Natural killer cell treated with Interleukin-12 subunit alpha and Interleukin-12 subunit beta and Interleukin-15 and Interleukin-18, amount 100 ng/mL, for 72 hours (primary cell): ENCODE data around the gene SMOC1. TPM values are rescaled to one million over a fixed set of nuclear protein-coding genes. Genes with fewer than 3 reads are reported as not detected.

Experiments used
- ATAC-seq, 2 donors: fragments of 150-1000 bp; cut with Tn5 transposase in 1 of 2; sonication (Bioruptor Pico), chemical (Tn5 transposase) in 1 of 2; 2 replicates each; pipeline ENCODE4 v1.10.0; 2021
- DNase-seq: peaks from one replicate; pipeline ENCODE4 v3.0.0; 2022; ENCODE audit warnings: low spot score
- H3K27ac Mint-ChIP-seq, 2 donors: 1 replicate in 1 of 2; 2 replicates in 1 of 2; pipeline ENCODE4 v1.8.0; 2022; ENCODE audit warnings: mixed read lengths in 2 of 2, mild to moderate bottlenecking in 1 of 2, moderate library complexity in 1 of 2
- H3K27me3 Mint-ChIP-seq, 2 donors: 1 replicate in 1 of 2; 2 replicates in 1 of 2; pipeline ENCODE4 v1.8.0; 2022; ENCODE audit warnings: mixed read lengths in 2 of 2
- H3K36me3 Mint-ChIP-seq: one replicate; pipeline ENCODE4 v1.8.0; 2022; ENCODE audit warnings: mixed read lengths
- H3K4me1 Mint-ChIP-seq, 2 donors: 1 replicate in 1 of 2; 2 replicates in 1 of 2; pipeline ENCODE4 v1.8.0; 2022; ENCODE audit warnings: low read depth in 2 of 2, mixed read lengths in 2 of 2, mild to moderate bottlenecking in 1 of 2
- H3K4me3 Mint-ChIP-seq: one replicate; pipeline ENCODE4 v1.8.0; 2022; ENCODE audit warnings: mixed read lengths
- H3K9me3 Mint-ChIP-seq: 2 replicates; pipeline ENCODE4 v1.8.0; 2022; ENCODE audit warnings: mixed read lengths
- total RNA-seq, 2 donors: library from RNA; stranded (reverse); gene quantifications; one replicate each; pipeline ENCODE4 v1.2.3, GENCODE V29; 2022

SMOC1 gene
- total RNA-seq, 2 donors from 2014 or later, result not detected

DNA sequence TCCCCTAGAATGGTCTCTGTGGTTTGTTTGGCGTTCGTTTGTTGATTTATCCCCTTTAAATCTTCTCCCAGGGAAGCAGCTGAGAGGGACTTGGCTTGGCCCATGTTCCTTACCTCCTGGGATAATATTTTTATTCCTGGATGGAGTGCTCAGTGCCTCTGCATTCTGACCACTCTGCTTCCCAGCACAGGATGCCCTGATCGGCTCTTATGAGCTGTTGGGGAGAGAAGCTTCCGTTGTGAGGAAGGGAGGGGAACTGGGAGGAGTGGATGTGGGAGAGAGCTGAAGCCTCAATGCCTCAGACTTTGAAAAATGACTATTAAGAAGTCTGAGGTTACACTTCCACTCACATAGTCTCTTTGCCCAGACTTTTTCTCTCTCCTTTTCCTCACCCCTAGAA lies 114.8 kb downstream of the SMOC1 start:
- H3K9me3 Mint-ChIP-seq, result no peaks in the 10 kb centered on the region
- no peaks in the 10 kb centered on the region for H3K4me1 Mint-ChIP-seq
- no peaks in the 10 kb centered on the region for H3K36me3 Mint-ChIP-seq
- ATAC-seq, result no peak
- no peak overlapping the region for H3K4me3 Mint-ChIP-seq
- DNase-seq, result no peak
- H3K27ac Mint-ChIP-seq, result no peak overlapping the region
- peaks cover 29 to 54% of the 10 kb centered on the region in 2 donors for H3K27me3 Mint-ChIP-seq

GRCh38 chr14:69996216-69996615 lies 117.0 kb downstream of the SMOC1 start:
- ATAC-seq (no peak), DNase-seq (no peak)
- Mint-ChIP-seq H3K9me3 (no peaks in the 10 kb centered on the region), H3K4me1 (no peaks in the 10 kb centered on the region), H3K27me3 (peaks cover 21 to 48% of the 10 kb centered on the region in 2 donors), H3K36me3 (no peaks in the 10 kb centered on the region), H3K4me3 (no peak overlapping the region), H3K27ac (no peak overlapping the region)

GRCh38 chr14:69997849-69998248 lies 118.6 kb downstream of the SMOC1 start:
- H3K4me3 Mint-ChIP-seq, result no peak overlapping the region
- no peaks in the 10 kb centered on the region for H3K36me3 Mint-ChIP-seq

GRCh38 chr14:69999261-69999674 lies 120.1 kb downstream of the SMOC1 start:
- ATAC-seq (no peak), DNase-seq (no peak)
- no peak overlapping the region for H3K4me3 Mint-ChIP-seq
- H3K9me3 Mint-ChIP-seq, result no peaks in the 10 kb centered on the region
- H3K36me3 Mint-ChIP-seq, result no peaks in the 10 kb centered on the region
- H3K27ac Mint-ChIP-seq, result no peak overlapping the region
- H3K4me1 Mint-ChIP-seq, result no peaks in the 10 kb centered on the region
- peaks cover 13 to 30% of the 10 kb centered on the region in 2 donors for H3K27me3 Mint-ChIP-seq

More at GRCh38 chr14:69997849-69998248, 118.6 kb downstream of the SMOC1 start:
- ATAC-seq (no peak), DNase-seq (no peak)
- no peaks in the 10 kb centered on the region for H3K9me3 Mint-ChIP-seq
- H3K4me1 Mint-ChIP-seq, result no peaks in the 10 kb centered on the region
- H3K27ac Mint-ChIP-seq, result no peak overlapping the region
- H3K27me3 Mint-ChIP-seq, result peaks cover 16 to 40% of the 10 kb centered on the region in 2 donors

- Mint-ChIP-seq H3K27ac (no peak overlapping the region), H3K27me3 (peaks cover 5 to 20% of the 10 kb centered on the region in 2 donors), H3K36me3 (no peaks in the 10 kb centered on the region), H3K4me1 (no peaks in the 10 kb centered on the region), H3K4me3 (no peak overlapping the region), H3K9me3 (no peaks in the 10 kb centered on the region)
- DNase-seq (no peak), ATAC-seq (no peak)
Observed at GRCh38 chr14:70000601-70001000, 121.4 kb downstream of the SMOC1 start.

- DNase-seq, result no peak
- Mint-ChIP-seq H3K27me3 (peaks cover 0 to 20% of the 10 kb centered on the region in 2 donors), H3K4me3 (no peak overlapping the region), H3K9me3 (no peaks in the 10 kb centered on the region), H3K36me3 (no peaks in the 10 kb centered on the region), H3K27ac (no peak overlapping the region), H3K4me1 (no peaks in the 10 kb centered on the region)
- ATAC-seq, result no peak
Observed at GRCh38 chr14:70002589-70003346, 123.6 kb downstream of the SMOC1 start.

DNA sequence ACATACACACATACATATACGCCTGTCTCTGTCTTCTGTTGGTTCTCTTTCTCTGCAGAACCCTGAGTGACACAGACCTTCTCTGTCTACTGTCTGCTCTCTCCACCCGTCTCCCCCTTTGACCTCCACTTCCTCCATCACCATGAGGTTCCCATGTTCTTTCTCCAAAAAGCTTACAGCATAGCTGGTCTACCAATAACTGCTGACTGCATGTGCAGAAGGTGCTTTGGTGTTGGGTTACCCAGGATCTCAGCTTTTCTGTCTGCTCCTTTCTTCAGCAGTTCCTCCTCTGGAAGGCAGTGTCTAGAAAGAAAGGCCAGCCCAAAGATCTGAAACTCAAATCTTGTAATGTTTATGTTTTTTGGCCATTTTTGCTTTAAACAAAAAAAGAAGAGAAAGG lies 125.6 kb downstream of the SMOC1 start:
- Mint-ChIP-seq H3K4me1 (no peaks in the 10 kb centered on the region), H3K9me3 (no peaks in the 10 kb centered on the region), H3K27ac (no peak overlapping the region), H3K27me3 (peaks cover 0 to 7% of the 10 kb centered on the region in 2 donors), H3K4me3 (no peak overlapping the region), H3K36me3 (no peaks in the 10 kb centered on the region)
- DNase-seq (no peak), ATAC-seq (no peak)

- DNase-seq (no peak), ATAC-seq (no peak)
- Mint-ChIP-seq H3K27me3 (peaks cover 0 to 7% of the 10 kb centered on the region in 2 donors), H3K36me3 (no peaks in the 10 kb centered on the region), H3K4me3 (no peak overlapping the region), H3K4me1 (no peaks in the 10 kb centered on the region), H3K9me3 (no peaks in the 10 kb centered on the region), H3K27ac (no peak overlapping the region)
Observed at GRCh38 chr14:70005281-70005805, 126.1 kb downstream of the SMOC1 start.

DNA sequence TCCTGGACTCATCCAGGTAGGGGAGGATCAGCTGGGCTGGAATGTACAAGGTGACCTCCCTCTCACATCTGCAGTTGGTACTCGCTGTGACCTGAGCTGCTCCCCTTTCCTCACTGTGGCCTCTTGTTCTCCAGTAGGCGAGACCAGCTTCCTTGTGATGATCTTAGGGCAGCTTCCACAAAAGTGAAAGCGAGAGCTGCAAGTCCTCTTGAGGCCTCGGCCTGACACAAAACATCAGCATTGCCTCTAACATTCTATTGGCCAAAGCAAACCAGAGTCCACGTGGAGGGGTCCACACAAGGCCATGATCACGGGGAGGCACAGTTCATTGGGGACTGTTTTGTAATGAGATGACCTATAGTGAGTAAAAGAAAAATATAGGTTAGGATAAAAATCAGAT lies 127.5 kb downstream of the SMOC1 start:
- no peak for ATAC-seq
- H3K9me3 Mint-ChIP-seq, result no peaks in the 10 kb centered on the region
- no peaks in the 10 kb centered on the region for H3K36me3 Mint-ChIP-seq
- H3K4me3 Mint-ChIP-seq, result no peak overlapping the region
- no peak for DNase-seq
- no peaks in the 10 kb centered on the region for H3K4me1 Mint-ChIP-seq
- peaks cover 0 to 7% of the 10 kb centered on the region in 2 donors for H3K27me3 Mint-ChIP-seq
- H3K27ac Mint-ChIP-seq, result no peak overlapping the region

DNA sequence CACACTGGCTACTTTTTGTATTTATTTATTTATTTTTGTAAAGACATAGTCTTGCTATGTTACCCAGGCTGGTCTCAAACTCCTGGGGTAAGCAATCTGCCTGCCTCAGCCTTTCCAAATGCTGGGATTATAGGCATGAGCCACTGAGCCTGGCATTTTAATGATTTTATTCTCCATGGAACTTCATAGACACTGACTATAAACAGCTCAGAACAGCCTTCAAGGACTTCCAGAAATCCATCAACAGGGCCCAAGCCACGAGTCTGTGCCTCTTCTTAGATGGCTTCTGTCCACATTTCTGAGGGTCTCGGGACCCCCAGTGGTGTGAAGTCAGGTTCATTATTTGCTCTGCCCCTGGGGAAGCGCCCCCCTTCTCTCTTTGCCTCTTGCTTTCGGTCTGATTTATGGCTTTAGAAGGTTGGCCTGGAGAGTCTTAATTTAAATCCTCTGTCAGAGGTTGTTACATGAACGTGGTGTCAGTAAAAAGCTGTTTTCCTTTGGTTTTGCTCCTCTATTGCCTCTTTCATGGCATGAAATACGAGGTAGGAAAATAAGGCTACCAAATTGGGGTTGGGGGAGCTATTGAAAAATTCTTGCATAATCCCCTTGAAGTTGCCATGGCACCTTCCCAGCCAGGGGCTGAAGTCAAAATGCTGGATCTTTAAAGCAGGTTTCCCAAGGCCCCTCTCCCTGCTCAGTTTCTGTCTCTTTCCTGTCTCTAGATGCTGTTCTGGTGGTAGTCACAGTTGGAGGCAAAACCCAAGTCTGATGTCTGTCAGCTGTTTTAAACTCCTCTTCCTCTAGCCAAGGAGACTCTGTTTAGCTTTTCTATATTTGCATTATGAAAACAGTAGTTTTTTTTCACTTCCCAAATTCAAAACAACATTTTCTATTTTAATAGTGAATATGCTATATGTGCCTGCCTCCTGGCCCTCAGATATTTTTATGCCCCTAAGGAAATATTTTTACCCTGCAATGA lies 129.4 kb downstream of the SMOC1 start:
- DNase-seq, result no peak
- H3K27me3 Mint-ChIP-seq, result peaks cover 2 to 12% of the 10 kb centered on the region in 2 donors
- no peaks in the 10 kb centered on the region for H3K36me3 Mint-ChIP-seq
- no peak for ATAC-seq
- no peaks in the 10 kb centered on the region for H3K4me1 Mint-ChIP-seq
- H3K9me3 Mint-ChIP-seq, result no peaks in the 10 kb centered on the region
- H3K4me3 Mint-ChIP-seq, result no peak overlapping the region
- no peak overlapping the region for H3K27ac Mint-ChIP-seq

DNA sequence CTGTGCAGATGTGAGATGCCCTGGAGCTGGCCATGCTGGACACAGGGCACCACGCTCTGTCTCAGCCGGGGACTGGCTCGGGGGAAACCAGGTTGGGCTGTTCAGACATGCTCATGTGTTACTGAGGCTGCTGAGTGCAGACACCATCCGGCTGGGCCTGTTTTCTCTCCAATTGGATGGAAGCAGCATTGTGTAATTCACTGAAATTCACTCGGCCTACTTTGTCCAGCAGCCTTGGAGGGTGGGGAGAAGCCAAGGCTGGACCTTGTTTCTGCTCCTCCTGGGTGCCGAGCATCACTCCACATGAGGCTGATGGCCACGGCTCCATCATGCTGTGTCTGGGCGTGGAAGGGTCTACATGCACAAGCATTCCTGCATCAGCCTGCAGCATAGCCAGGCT lies 130.7 kb downstream of the SMOC1 start:
- H3K36me3 Mint-ChIP-seq, result no peaks in the 10 kb centered on the region
- H3K4me3 Mint-ChIP-seq, result no peak overlapping the region
- no peaks in the 10 kb centered on the region for H3K9me3 Mint-ChIP-seq
- no peak for ATAC-seq
- no peaks in the 10 kb centered on the region for H3K4me1 Mint-ChIP-seq
- H3K27ac Mint-ChIP-seq, result no peak overlapping the region
- DNase-seq, result no peak
- peaks cover 3 to 20% of the 10 kb centered on the region in 2 donors for H3K27me3 Mint-ChIP-seq

DNA sequence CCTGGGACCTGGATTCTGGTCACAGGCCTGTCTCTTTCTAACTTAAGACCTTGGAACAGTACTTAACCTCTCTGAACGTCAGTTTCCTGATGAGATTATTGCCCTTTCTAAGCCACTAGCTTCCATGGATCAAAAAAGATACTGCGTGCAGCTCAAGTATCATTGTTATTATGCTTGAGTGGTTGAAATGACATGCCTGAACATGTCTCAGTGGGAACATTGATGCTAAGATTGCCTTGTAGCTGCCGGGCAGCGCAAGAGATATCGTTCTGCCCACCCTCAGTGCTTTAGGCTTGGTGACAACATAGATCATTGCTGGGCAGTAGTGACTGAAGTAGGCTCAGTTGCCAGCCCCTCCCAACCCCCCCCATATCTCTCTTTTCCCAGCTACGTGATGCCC lies 131.9 kb downstream of the SMOC1 start:
- no peaks in the 10 kb centered on the region for H3K4me1 Mint-ChIP-seq
- H3K27ac Mint-ChIP-seq, result no peak overlapping the region
- no peaks in the 10 kb centered on the region for H3K36me3 Mint-ChIP-seq
- peaks cover 9 to 27% of the 10 kb centered on the region in 2 donors for H3K27me3 Mint-ChIP-seq
- DNase-seq, result no peak
- H3K4me3 Mint-ChIP-seq, result no peak overlapping the region
- no peak for ATAC-seq
- no peaks in the 10 kb centered on the region for H3K9me3 Mint-ChIP-seq

DNA sequence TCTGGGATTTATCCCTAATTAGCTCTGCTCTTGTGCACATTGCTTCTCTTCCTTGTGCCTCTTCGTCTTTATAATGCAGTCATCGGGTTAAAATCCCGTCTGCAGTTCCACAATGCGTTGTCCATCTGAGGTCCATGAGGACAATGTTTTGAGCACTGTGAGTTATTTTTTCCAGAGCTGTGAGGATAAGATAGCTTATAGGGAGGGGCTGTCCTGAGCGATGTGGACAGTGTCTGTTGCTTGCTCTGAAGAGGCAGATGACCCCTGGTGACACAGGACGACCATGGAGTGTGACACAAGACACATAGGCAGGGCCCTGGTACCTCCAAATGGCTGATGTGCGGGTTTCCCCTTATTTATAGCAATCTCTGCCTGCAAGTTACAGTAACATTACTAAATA lies 132.5 kb downstream of the SMOC1 start:
- ATAC-seq (no peak), DNase-seq (no peak)
- H3K4me1 Mint-ChIP-seq, result no peaks in the 10 kb centered on the region
- H3K27ac Mint-ChIP-seq, result no peak overlapping the region
- no peak overlapping the region for H3K4me3 Mint-ChIP-seq
- H3K36me3 Mint-ChIP-seq, result no peaks in the 10 kb centered on the region
- H3K9me3 Mint-ChIP-seq, result no peaks in the 10 kb centered on the region
- peaks cover 9 to 27% of the 10 kb centered on the region in 2 donors for H3K27me3 Mint-ChIP-seq
